GM12872 (cell line): ENCODE measurements around the gene IL22RA2.

Experiments used
- TF ChIP-seq, protein P1 (sequence below): IDR thresholded peaks from 3 replicates; pipeline ENCODE4 v1.5.1; 2011; ENCODE audit warnings: low read depth, mild to moderate bottlenecking, low read length, moderate library complexity; ENCODE audit not compliant: insufficient read depth

Gene IL22RA2

DNA sequence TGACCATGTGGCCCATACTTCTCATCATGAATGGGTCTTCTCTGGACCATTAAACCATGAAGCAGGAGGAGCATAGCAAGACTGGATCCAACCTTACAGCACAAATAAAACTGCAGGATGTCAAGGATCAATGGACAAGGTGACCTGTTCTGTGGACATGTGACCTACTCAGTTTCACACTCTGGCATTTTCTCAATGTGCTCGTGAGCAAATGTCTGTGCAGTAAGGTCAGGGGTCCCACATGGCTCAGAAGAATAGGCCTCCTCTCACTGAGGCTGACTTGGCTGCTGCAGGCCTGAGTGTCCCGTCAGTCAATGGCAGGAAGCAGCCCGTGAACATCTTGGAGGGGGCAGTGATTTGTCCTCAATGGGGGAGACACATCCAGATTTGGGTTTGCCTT is 68.5 kb downstream of the IL22RA2 start:
- TF ChIP-seq, protein P1, sequence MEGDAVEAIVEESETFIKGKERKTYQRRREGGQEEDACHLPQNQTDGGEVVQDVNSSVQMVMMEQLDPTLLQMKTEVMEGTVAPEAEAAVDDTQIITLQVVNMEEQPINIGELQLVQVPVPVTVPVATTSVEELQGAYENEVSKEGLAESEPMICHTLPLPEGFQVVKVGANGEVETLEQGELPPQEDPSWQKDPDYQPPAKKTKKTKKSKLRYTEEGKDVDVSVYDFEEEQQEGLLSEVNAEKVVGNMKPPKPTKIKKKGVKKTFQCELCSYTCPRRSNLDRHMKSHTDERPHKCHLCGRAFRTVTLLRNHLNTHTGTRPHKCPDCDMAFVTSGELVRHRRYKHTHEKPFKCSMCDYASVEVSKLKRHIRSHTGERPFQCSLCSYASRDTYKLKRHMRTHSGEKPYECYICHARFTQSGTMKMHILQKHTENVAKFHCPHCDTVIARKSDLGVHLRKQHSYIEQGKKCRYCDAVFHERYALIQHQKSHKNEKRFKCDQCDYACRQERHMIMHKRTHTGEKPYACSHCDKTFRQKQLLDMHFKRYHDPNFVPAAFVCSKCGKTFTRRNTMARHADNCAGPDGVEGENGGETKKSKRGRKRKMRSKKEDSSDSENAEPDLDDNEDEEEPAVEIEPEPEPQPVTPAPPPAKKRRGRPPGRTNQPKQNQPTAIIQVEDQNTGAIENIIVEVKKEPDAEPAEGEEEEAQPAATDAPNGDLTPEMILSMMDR: no peak

GRCh38 chr6:137102851-137103492 is 70.5 kb downstream of the IL22RA2 start:
- TF ChIP-seq, protein P1: no peak

DNA sequence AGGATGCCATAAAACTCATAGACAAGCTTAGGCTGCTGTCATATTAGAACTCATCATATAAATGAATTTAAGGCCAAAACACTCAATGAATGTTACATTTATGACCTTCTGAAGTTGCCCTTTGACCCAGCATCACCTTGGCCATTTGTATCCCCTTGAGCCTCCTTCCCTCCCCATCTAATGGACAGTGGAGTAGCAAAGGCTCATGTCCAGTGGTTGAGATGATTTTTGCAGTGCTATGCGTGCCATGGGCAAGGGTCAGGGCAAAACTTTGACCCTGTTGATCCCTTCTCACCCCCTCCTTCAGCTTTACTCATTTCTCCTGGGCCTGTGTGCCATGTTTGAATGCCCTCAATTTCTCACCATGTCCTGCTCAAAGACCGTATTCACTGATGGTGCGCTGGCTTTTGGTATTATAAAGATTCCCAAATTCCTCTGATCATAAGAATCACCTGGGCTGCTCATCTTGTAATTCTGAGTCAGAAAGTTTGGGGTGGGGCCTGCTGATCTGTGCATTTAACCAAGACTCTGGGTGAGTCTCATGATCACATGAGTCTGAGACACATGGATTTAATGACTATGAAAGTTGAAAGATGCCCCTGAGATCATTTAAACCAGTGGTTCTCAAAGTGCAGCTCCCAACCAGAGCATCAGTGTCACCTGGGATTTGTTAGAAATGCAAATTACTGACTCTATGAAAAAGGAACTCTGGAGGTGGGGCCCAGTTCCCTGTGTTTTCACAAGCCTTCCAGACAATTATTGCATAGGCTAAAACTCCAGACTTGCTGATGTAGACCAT is 71.2 kb downstream of the IL22RA2 start:
- TF ChIP-seq, protein P1: no peak

DNA sequence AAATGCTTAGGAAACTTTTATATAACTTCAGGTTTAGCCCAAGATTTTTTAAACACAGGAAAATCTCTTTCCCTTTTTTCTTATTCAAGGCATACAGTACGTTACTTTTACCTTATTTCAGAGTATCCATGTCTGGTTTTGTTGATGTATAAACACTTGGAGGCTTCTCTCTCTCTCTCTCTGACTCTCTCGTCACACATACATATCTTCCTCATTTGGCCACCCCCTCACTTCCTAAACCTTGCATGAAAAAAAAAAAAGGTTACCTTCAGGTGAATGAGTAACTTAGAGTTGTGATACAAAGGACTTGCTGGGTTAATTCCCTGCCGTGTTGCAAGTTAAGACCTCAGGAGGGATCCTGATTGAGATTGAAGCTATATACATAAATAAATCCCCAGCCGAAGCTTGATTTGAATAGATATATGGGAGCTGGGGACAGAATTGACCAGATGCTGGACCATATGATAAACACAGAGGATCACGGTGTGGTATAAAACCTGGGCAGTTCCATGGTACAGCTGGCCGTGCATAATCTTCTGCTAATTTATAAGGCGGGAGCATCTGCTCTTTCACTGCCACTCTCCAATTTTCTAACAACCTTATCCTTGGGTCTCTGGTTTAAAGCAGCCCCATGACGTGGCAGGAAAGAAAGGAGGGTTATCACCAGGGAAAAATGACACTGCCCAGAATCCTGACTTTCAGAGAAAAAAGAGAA is 73.6 kb downstream of the IL22RA2 start:
- TF ChIP-seq, protein P1: no peak

DNA sequence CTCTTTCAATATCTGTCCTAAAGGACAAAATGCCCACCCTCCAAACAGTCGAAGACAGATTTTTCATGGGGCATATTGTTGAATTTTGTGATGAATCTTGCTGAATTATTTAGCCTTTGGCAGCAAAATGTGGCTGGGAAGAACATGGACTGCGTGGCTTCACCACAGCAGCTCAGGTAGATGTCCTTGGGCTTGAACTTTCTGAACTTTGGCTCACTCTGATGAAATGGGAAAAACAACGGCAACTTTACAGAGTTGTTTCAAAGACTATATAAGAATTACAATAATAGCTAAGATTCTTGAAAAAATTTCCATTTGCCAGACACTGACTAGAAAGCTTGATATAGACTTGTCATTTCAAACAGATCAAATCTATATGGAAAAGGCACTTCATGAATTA is 75.9 kb downstream of the IL22RA2 start:
- TF ChIP-seq, protein P1: no peak

DNA sequence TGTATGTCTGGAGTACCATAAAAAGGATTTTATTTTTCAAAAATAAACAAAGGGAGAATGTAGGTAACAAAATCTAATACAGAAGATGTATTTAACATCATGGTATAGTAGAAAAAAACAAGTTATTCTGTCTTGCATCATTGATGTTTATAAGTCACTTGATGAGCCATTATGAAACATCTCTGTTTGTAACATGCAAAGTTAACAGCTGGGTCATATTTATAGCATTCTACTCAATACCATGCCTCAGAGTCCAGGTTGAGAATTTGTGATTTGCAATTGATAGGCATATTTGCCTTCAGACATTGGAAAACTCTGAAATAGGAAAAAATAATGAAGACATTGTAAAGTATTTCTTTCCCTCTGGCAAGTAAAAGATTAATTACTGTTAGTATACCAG is 76.4 kb downstream of the IL22RA2 start:
- TF ChIP-seq, protein P1: no peak

GRCh38 chr6:137095651-137096238 is 77.7 kb downstream of the IL22RA2 start:
- TF ChIP-seq, protein P1: no peak
